MG63 (cell line): ENCODE measurements around the gene MYCBP2. TPM values are rescaled to one million over a fixed set of nuclear protein-coding genes. Genes with fewer than 3 reads are reported as not detected.

ENCODE experiments used
- DNase-seq: peaks from one replicate; pipeline ENCODE4 v3.0.0-alpha.2; 2020
- H3K27me3 ChIP-seq: fragments of 250-450 bp; sonication (Bioruptor Pico); 2 replicates; pipeline ENCODE4 v1.5.1; 2020; ENCODE audit warnings: mild to moderate bottlenecking, moderate library complexity
- H3K36me3 ChIP-seq: fragments of 250-450 bp; sonication (Bioruptor Pico); 2 replicates; pipeline ENCODE4 v1.5.1; 2020; ENCODE audit warnings: mild to moderate bottlenecking, moderate library complexity
- H3K4me3 ChIP-seq: fragments of 250-450 bp; sonication (Bioruptor Pico); 2 replicates; pipeline ENCODE4 v1.5.1; 2020; ENCODE audit warnings: mild to moderate bottlenecking, moderate library complexity
- H3K9me3 ChIP-seq: fragments of 250-450 bp; sonication (Bioruptor Pico); 2 replicates; pipeline ENCODE4 v1.5.1; 2020; ENCODE audit warnings: mild to moderate bottlenecking, moderate library complexity
- total RNA-seq: library from RNA; depleted of rRNA; stranded (reverse); fragments of >200 nt; shearing (Covaris generic); gene quantifications from 2 replicates; pipeline ENCODE4 v1.2.3, GENCODE V29; 2014; ENCODE audit warnings: low replicate concordance

The MYCBP2 gene
- total RNA-seq, 1 experiment from 2014 or later, result 20.5 TPM

DNA sequence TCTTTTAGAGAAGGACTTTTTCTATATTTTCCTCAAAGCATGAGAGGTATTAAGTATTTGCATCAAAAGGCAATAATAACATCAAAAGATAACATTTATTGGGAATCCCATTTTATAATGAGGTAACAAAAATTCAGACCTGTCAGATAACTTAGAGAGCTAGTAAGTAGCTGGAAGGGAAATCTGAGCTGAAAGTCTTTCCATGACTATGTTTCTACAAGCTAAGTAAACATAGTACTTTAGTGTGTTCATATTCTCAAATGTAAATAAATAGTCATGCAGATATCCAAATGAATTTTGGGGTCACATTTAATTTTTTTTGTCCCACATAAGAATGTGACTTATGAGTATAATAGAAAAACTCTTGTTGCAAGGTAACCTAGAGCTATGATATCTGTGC, 212.6 kb downstream of the MYCBP2 start:
- H3K36me3 ChIP-seq, result peaks cover 5% of the 10 kb centered on the region
- H3K4me3 ChIP-seq, result no peak overlapping the region
- DNase-seq, result no peak

DNA sequence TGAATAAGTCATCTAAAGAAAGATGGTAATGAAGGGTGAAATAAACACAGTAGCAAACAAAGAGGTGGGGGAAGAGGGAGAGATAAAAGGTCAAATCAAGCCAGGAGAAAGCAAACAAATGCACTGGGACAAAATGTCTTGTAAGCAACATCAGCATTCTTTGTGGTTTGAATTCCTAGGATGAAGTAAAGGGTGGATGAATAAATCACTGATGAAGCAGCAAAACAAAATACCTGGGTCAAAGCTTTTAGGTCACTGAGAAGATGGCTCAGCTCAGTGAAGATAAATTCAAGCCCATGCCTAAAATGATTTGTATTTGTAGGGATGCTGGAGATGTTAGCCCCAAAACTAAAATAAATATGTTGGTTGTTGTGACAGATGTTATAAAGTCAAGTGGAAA, 213.4 kb downstream of the MYCBP2 start:
- peaks cover 5% of the 10 kb centered on the region for H3K36me3 ChIP-seq
- H3K9me3 ChIP-seq, result no peaks in the 10 kb centered on the region; the same call in 1 of the 2 replicates
- no peak overlapping the region for H3K4me3 ChIP-seq
- no peak for DNase-seq
- no peaks in the 10 kb centered on the region for H3K27me3 ChIP-seq

More for the DNA sequence above, 212.6 kb downstream of the MYCBP2 start:
- Histone ChIP-seq H3K27me3 (no peaks in the 10 kb centered on the region), H3K9me3 (no peaks in the 10 kb centered on the region; the same call in 1 of the 2 replicates)

DNA sequence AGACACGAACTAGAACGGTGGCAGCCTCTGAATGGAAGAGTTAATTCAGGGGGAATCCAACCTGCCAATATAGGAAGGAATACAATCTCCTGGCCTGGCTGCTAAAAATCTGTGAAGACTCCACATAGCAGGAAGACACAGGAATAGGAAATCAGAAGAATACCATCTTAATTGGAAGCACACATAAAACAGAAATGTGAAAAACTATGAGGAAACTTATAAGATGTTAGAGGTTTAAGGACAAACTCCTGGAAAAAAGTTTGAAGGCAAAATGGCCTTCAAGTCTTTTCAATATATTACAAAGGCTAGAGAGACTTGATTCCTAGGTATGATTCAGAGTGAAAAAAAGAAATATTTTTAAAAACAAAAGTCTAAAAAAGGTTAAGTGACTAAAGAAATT, 221.8 kb downstream of the MYCBP2 start:
- no peaks in the 10 kb centered on the region for H3K27me3 ChIP-seq
- no peaks in the 10 kb centered on the region for H3K9me3 ChIP-seq
- DNase-seq, result no peak
- H3K36me3 ChIP-seq, result peaks cover 5% of the 10 kb centered on the region; the same call in 1 of the 2 replicates
- H3K4me3 ChIP-seq, result no peak overlapping the region

DNA sequence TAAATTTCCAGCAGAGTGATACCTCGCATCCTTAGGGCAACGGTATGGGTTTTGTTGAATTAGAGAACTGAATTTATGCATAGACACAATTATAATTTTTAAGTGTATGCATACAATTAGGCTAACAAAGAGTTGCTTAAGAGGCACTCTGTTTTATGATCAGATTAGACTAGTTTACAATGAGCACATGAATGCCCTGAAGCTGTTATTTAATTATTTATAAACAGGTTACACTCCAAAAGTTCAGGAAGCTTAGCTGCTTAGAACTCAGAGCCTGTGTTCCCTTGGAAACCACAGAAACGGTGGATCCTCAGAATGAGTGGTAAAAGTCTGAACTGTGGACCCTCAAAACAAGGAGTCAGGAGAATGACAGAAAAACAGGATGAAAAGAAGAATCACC, 227.5 kb downstream of the MYCBP2 start:
- no peak overlapping the region for H3K4me3 ChIP-seq
- H3K36me3 ChIP-seq, result peaks cover 5% of the 10 kb centered on the region; the same call in 1 of the 2 replicates
- no peaks in the 10 kb centered on the region for H3K9me3 ChIP-seq
- no peaks in the 10 kb centered on the region for H3K27me3 ChIP-seq
- DNase-seq, result no peak

DNA sequence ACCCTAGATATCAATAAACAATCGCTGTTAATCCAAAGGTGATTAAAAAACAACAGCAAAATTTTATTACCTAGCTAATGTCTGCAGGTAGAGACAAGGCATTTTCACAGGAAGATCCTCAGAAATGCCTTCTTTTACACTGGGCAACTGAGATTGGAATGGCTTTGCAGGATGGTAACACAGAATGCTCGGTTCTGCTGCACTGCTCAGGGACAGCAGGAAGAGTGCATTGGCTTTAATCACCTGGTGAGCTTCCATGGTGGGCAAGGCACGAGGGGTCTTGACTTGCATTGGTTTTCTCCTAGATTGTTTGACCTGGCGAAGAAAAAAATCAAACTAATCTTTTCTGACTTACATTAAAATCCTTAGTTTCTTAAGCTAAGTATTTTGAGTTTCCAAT, 231.6 kb downstream of the MYCBP2 start:
- H3K36me3 ChIP-seq, result peaks cover 11% of the 10 kb centered on the region; the same call in 1 of the 2 replicates
- no peaks in the 10 kb centered on the region for H3K9me3 ChIP-seq
- H3K4me3 ChIP-seq, result no peak overlapping the region
- DNase-seq, result no peak
- H3K27me3 ChIP-seq, result no peaks in the 10 kb centered on the region

DNA sequence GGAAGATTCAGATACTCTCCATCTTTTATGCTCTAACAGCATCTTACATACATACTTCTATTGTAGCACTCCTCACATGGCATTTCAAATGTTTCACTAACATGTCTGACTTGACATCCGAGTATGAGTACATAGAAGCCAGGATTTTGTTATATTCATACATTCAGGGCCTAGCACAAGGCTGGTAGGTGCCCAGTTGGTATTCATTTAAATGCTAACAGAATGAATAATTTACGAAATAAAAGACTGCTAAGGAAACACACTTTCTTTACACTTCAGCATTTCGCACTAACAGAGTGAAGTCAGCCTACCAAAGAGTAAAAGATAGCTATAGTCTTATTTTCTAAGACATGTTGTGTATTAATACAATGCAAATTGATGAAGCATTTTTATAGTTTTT, 232.1 kb downstream of the MYCBP2 start:
- H3K36me3 ChIP-seq, result peaks cover 11% of the 10 kb centered on the region; the same call in 1 of the 2 replicates
- H3K4me3 ChIP-seq, result no peak overlapping the region
- DNase-seq, result no peak
- H3K27me3 ChIP-seq, result no peaks in the 10 kb centered on the region
- no peaks in the 10 kb centered on the region for H3K9me3 ChIP-seq

DNA sequence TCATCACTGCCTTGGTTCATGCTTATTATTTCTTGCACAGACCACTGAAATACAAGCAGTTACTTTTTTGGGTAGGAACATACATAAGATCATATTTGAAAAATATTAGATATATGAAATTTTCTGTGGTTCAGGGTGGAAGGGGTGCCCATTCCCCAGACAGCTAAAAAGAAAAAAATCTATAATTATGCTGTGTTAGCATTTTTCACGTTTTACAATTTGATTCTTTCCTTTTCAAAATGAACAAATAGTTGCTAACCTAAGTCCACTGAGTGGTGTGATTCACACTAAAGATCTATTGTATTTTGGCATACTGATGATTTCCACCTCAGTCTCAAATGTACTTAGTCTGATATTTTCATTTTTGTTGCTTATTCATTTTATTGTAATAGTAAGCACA, 233.2 kb downstream of the MYCBP2 start:
- no peak for DNase-seq
- no peaks in the 10 kb centered on the region for H3K27me3 ChIP-seq
- no peak overlapping the region for H3K4me3 ChIP-seq
- H3K9me3 ChIP-seq, result no peaks in the 10 kb centered on the region
- peaks cover 11% of the 10 kb centered on the region; the same call in 1 of the 2 replicates for H3K36me3 ChIP-seq

DNA sequence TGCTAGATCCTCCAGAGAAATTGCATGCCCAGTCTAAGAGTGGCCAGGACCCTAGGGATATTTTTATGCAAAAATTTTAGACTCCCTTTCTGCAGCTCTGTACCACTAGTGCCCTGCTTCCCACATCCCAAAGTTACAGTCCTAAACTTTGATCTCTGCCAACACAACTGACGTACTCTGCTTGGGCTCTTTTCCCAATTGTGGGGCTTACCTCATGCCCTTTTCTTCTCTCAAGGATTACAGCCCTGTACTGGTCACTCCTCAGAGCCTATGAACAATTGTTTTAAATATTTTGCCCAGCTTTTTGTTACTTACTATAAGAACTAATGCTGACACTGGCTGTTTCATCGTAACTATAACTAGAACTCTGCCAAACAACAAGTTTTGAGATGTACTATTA, 242.1 kb downstream of the MYCBP2 start:
- no peak overlapping the region for H3K4me3 ChIP-seq
- H3K27me3 ChIP-seq, result no peaks in the 10 kb centered on the region
- no peak for DNase-seq
- no peaks in the 10 kb centered on the region for H3K9me3 ChIP-seq
- peaks cover 21% of the 10 kb centered on the region for H3K36me3 ChIP-seq

DNA sequence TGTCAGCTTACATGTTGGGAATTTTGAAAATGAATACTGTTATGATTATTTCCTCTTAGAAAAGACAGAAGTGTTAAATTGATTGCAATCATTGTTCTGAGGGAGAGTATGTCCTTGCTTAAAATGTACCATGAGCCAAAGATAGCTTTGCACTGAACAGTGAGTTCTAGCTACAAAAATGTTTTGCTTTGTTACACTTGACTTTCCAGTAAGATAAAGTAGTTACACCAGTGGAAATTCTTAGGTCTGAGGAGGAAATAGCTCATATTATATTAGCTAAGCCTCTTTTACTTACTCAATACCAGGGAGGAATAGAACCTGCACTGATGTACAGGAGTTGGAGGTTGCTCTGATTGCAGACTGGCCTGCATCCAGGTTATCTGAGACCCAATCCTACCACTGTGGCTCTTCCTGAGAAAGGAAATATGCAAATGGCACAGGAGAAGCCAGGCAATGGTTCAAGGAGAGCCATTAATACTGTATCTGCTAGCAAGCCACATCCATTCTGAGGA, 246.9 kb downstream of the MYCBP2 start:
- H3K36me3 ChIP-seq, result peaks cover 25% of the 10 kb centered on the region
- H3K4me3 ChIP-seq, result no peak overlapping the region
- no peaks in the 10 kb centered on the region for H3K27me3 ChIP-seq
- no peaks in the 10 kb centered on the region for H3K9me3 ChIP-seq
- no peak for DNase-seq

DNA sequence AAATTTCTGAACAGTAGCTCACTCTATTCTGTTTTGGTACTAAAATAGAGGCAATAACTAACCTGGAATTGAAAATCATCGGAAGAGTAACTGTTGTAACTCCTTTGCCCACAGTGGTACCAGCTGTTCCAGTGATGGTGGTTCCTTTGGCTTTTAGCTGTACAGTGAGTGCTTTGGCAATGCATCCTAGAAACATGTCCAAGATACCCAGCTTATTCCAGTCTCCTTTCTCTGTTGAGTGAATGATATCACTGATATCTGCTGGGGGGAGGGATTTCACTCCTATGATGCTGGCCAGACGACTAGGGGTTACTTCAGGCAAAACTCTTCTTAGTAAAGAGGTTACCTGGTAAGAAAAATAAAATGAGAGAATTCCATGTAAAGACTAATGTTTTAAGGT, 259.4 kb downstream of the MYCBP2 start:
- H3K9me3 ChIP-seq, result no peaks in the 10 kb centered on the region
- no peaks in the 10 kb centered on the region for H3K27me3 ChIP-seq
- no peak for DNase-seq
- H3K36me3 ChIP-seq, result peaks cover 29% of the 10 kb centered on the region
- no peak overlapping the region for H3K4me3 ChIP-seq

DNA sequence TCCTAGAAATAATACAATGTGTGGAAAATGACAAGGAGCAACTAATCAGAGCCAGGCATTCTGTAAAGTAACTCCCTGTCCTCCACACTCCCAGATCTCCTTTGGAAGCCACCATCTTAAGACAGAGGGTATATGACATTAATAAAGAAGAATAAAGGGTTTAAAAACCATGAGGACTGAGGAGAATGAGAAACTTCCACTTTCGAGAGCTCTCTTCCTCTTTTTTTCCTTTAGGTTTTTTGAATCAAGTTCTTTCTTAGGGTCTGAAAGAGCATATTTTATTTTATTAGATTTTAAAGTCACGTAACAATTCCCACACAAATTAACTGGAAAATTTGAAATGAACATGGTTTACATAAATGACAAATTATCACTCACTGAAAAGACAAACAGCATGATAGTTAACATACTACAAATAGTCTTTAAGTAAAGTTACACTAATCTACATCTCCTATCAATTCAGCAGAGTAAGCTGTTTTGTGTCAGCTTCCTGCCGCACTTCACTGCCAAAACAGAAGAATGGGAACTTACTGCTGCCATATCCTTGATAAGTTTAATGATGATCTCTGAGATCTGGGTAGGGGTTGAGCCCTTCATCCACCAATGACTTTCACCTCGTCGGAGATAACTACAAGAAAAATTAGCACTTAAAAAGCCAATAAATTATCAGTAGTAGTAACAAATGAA, 261.3 kb downstream of the MYCBP2 start:
- Histone ChIP-seq H3K27me3 (no peaks in the 10 kb centered on the region), H3K36me3 (peaks cover 39% of the 10 kb centered on the region), H3K4me3 (no peak overlapping the region), H3K9me3 (no peaks in the 10 kb centered on the region)
- no peak for DNase-seq

DNA sequence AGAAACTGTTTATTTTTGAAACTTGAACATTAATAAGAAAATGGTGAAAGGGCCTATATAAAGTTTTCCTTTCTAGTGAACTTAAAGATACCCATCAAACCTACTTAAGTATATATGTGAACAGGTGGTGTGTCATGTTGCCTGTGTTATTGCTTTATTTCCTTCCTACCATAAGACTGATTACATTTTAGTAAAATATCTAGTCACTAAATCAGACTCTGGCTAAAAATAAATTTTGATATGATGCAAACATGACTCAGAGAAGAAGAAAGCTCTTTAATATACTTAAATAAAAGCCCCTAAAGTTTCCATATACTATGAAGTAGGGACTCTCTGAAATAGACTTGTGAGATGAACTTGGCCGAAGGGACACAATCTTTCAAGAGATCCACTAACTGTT, 264.8 kb downstream of the MYCBP2 start:
- Histone ChIP-seq H3K27me3 (no peaks in the 10 kb centered on the region), H3K36me3 (peaks cover 29% of the 10 kb centered on the region), H3K9me3 (no peaks in the 10 kb centered on the region), H3K4me3 (no peak overlapping the region)
- no peak for DNase-seq

DNA sequence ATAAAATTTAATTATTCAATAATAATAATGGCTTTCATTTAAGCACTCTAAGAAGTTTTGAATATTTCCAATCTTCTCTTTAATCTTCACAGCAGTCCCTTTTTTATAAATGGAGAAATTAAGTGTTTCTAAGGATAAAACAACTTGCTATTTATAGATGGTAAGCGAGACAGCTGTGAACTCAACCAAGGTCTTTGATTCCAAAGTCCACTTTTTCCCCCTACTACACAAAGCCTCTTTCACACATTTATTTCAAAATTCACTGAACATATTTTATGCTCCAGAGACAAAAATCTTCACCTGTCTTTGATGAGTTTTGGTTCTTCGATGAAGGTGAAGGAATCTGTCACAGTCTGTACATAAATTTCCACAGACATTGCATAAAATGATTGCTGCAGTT, 265.5 kb downstream of the MYCBP2 start:
- no peak overlapping the region for H3K4me3 ChIP-seq
- H3K27me3 ChIP-seq, result no peaks in the 10 kb centered on the region
- peaks cover 28% of the 10 kb centered on the region for H3K36me3 ChIP-seq
- DNase-seq, result no peak
- no peaks in the 10 kb centered on the region for H3K9me3 ChIP-seq

DNA sequence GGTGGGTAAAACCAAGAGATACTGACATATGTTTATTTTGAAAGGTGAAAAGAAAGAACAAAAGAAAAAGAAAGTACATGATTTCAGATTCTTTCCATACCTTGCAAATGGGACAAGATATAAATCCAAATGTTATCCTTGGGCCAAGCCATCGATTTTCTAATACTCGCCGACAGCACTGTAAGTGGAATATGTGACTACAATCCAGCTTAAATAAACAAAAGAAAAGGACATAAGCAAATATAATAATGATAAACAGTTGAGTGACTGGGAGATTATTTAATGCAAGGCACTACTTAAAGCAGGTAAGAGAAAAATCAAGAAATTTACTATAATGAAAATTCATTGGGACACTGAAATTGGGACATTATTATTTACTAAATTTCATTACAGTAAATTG, 270.0 kb downstream of the MYCBP2 start:
- H3K9me3 ChIP-seq, result no peaks in the 10 kb centered on the region
- H3K4me3 ChIP-seq, result no peak overlapping the region
- DNase-seq, result no peak
- H3K36me3 ChIP-seq, result peaks cover 13% of the 10 kb centered on the region
- H3K27me3 ChIP-seq, result no peaks in the 10 kb centered on the region

DNA sequence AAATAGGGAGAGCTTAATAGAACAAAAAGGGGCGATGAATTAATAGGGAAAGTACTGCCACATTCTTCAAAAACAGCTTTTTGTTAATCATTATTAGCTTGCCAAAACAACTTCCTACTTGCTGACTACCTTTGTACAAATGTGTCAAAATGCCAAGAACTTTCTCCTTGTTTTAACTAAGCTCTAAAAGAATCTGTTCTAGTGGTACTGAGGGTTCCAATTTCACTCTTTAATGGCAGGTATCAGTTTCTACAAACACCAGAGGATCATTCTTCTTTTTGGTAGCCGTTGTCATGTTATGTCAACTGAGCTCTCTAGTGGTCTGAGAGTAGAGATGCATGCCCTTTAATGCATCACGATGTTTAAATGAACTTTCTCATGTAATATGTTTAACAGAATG, 270.5 kb downstream of the MYCBP2 start:
- DNase-seq, result no peak
- H3K9me3 ChIP-seq, result no peaks in the 10 kb centered on the region
- peaks cover 11% of the 10 kb centered on the region for H3K36me3 ChIP-seq
- no peaks in the 10 kb centered on the region for H3K27me3 ChIP-seq
- no peak overlapping the region for H3K4me3 ChIP-seq

DNA sequence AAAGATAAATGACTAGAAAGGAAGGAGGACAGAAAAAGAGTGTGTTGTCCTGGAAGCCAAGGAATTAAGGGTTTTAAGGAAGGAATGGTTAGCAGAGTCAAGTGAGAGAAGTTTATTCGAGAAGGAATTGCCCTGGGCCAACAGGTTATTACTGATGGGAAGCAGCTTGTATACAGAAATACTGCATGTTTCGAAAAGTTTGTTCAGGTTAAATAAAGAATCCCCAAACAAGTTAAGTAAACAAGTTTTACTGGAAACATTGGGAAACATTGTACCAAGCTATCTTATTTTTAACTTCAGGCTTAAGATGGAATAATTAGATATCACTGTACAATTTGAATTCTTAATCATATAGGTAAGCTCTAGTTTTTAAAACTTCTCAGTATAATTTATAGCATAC, 271.7 kb downstream of the MYCBP2 start:
- Histone ChIP-seq H3K4me3 (no peak overlapping the region), H3K36me3 (peaks cover 16% of the 10 kb centered on the region), H3K27me3 (no peaks in the 10 kb centered on the region), H3K9me3 (no peaks in the 10 kb centered on the region)
- no peak for DNase-seq

DNA sequence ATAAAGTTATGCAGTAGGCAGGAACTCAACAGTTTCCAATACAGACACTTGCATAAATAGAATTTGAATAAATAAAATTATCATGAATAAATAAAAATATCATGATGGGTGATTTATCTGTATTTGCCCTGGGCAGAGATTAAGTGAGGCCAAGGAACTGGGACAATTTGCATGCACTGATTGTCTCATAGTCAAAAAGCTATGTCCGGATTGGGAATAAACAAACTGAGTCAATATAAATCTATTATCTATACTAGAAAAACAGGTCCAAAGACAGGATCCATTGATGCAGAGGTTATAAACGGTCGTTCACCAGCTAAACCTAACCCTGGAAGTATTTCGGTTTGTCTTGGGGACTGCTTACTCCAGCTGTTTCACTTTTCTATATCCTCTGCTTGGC, 273.7 kb downstream of the MYCBP2 start:
- no peak overlapping the region for H3K4me3 ChIP-seq
- DNase-seq, result no peak
- peaks cover 16% of the 10 kb centered on the region for H3K36me3 ChIP-seq

DNA sequence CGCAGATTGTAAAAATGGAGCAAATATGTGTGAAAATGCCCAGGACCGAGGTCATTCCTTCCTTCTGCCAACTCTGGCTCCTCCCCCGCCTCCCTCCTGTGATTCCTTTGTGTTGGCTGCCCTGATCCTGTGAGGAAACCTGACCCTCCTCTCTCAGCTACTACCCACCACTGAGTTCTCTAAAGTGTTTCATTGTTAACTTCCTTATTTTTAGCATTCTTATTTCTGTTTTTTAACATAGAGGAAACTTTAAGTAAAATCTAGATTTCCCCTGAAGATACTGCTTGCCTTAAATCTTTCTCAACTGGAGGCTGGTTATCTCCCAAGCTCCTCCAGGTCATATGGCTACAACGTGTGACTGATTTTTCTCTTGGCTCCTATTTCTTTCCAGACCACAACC, 278.2 kb downstream of the MYCBP2 start:
- H3K27me3 ChIP-seq, result no peaks in the 10 kb centered on the region
- H3K4me3 ChIP-seq, result no peak overlapping the region
- peaks cover 17% of the 10 kb centered on the region for H3K36me3 ChIP-seq
- DNase-seq, result no peak
- no peaks in the 10 kb centered on the region for H3K9me3 ChIP-seq

More for the DNA sequence above, 273.7 kb downstream of the MYCBP2 start:
- no peaks in the 10 kb centered on the region for H3K27me3 ChIP-seq
- no peaks in the 10 kb centered on the region for H3K9me3 ChIP-seq
